ENCODE data around the gene MYO1B.

DNA sequence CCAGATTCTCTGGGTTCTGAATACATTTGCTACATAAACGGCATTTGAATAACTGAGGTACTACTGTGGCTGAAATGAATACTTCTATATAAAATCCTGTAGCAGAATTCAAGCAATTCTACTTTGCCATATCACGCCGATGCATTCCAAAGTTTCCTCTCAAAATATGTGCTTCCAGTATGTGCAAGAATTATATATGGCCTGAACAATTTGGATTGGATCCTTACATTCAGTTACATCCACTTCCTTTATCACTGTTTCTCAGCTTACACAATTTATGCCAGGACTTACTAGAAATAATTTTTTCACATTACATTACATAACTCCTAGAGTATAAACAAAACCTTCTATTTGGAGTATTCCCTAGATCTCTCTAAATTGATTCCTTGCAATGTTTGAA, 48.1 kb upstream of the MYO1B start:
- TF ChIP-seq, protein P1, sequence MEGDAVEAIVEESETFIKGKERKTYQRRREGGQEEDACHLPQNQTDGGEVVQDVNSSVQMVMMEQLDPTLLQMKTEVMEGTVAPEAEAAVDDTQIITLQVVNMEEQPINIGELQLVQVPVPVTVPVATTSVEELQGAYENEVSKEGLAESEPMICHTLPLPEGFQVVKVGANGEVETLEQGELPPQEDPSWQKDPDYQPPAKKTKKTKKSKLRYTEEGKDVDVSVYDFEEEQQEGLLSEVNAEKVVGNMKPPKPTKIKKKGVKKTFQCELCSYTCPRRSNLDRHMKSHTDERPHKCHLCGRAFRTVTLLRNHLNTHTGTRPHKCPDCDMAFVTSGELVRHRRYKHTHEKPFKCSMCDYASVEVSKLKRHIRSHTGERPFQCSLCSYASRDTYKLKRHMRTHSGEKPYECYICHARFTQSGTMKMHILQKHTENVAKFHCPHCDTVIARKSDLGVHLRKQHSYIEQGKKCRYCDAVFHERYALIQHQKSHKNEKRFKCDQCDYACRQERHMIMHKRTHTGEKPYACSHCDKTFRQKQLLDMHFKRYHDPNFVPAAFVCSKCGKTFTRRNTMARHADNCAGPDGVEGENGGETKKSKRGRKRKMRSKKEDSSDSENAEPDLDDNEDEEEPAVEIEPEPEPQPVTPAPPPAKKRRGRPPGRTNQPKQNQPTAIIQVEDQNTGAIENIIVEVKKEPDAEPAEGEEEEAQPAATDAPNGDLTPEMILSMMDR (IDR thresholded peaks at IDR 0.05), result no peak
- no peak for TF ChIP-seq POLR2A (IDR thresholded peaks at IDR 0.05)

Data from vagina (tissue), 2 donors.